Ectodermal cell (in vitro differentiated cells): ENCODE measurements around the gene RAPSN.
"Not testable (repeated sequence)": the region's sequence is repeated elsewhere in the genome, so short reads cannot be mapped to it uniquely, and the experiment has no call there.

Source experiments
- H3K27ac ChIP-seq: 2 replicates; pipeline ENCODE4 v1.7.0; 2013; ENCODE audit warnings: mild to moderate bottlenecking, low read depth, low read length; ENCODE audit not compliant: insufficient read depth, poor library complexity, severe bottlenecking
- H3K27me3 ChIP-seq: 2 replicates; pipeline ENCODE4 v1.7.0; 2013; ENCODE audit warnings: mild to moderate bottlenecking, low read length; ENCODE audit not compliant: insufficient read depth, control insufficient read depth, poor library complexity, severe bottlenecking
- H3K36me3 ChIP-seq: one replicate; pipeline ENCODE4 v1.7.0; 2013; ENCODE audit warnings: low read length; ENCODE audit not compliant: control insufficient read depth, insufficient read depth
- H3K4me1 ChIP-seq: one replicate; pipeline ENCODE4 v1.7.0; 2013; ENCODE audit warnings: low read length; ENCODE audit not compliant: control insufficient read depth, insufficient read depth
- H3K4me3 ChIP-seq: 2 replicates; pipeline ENCODE4 v1.7.0; 2013; ENCODE audit warnings: low read depth, low read length, control low read depth; ENCODE audit not compliant: insufficient read depth
- H3K9me3 ChIP-seq: 2 replicates; pipeline ENCODE4 v1.7.0; 2013; ENCODE audit warnings: mild to moderate bottlenecking, low read length, moderate library complexity; ENCODE audit not compliant: control insufficient read depth
- WGBS, 2 experiments: methylation state at CpG; one replicate each; pipeline ENCODE4 v1.1.7; 2013; ENCODE audit warnings: missing lambda C conversion rate in 2 of 2; 5-methylcytosine and 5-hydroxymethylcytosine counted together

Gene RAPSN

DNA sequence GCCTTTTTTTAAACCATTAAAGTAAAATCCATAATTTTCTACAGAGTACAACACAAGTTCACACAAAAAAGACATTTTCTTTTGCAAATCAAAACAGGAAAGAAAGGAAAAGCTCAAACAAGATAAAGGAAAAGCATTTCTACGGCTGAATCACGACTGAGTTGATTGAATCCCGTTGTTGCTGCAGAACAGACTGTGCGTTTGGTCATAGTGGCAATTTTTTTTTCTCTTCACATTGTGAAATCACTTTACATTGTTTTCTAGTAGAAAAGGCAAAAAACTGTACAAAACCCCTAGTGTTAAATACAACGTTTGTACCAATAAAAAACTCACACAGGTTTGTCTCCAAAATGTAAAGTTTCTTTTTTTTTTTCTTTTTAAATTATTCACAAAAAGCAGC is 17.3 kb upstream of the RAPSN start:
- Histone ChIP-seq H3K9me3 (no peaks in the 10 kb centered on the region), H3K4me1 (peaks cover 31% of the 10 kb centered on the region), H3K4me3 (no peak overlapping the region), H3K27ac (no peak overlapping the region), H3K36me3 (peaks cover 7% of the 10 kb centered on the region), H3K27me3 (no peaks in the 10 kb centered on the region)
- WGBS, 2 experiments: 90 to 94% methylated on average over 5 of the region's 5 CpGs

DNA sequence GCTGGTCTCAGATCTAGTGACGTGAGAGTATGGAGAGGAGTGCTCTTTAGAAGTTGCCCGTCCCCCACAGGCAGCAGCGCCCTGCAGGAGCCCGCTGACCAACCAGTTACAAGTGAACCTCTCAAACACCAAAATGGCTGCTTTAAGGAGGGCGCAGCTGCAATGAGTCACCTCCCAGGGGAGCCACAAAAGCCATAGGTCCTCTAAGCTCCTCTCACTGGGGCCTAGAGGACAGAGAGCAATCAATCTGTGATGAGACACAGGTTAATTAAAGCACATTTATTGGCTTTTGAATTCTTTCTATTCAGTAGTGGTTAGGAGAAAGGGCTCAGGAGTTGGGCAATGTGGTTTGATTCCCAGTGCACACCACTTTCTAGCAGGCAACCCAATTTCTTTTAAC is 15.5 kb upstream of the RAPSN start:
- Histone ChIP-seq H3K27me3 (no peaks in the 10 kb centered on the region), H3K27ac (peak overlapping the region; percentile 18), H3K4me1 (peaks cover 26% of the 10 kb centered on the region), H3K9me3 (no peaks in the 10 kb centered on the region), H3K4me3 (no peak overlapping the region), H3K36me3 (no peaks in the 10 kb centered on the region)
- 67 to 70% methylated on average over 5 of the region's 5 CpGs for WGBS, 2 experiments

GRCh38 chr11:47461876-47462275 is 12.9 kb upstream of the RAPSN start:
- Histone ChIP-seq H3K36me3 (no peaks in the 10 kb centered on the region), H3K9me3 (no peaks in the 10 kb centered on the region), H3K4me1 (peaks cover 5% of the 10 kb centered on the region), H3K27ac (no peak overlapping the region), H3K4me3 (no peak overlapping the region), H3K27me3 (no peaks in the 10 kb centered on the region)
- WGBS, 2 experiments: 93 to 98% methylated on average over 7 of the region's 7 CpGs

GRCh38 chr11:47460571-47461235 is 11.8 kb upstream of the RAPSN start:
- Histone ChIP-seq H3K27me3 (no peaks in the 10 kb centered on the region), H3K36me3 (no peaks in the 10 kb centered on the region), H3K9me3 (no peaks in the 10 kb centered on the region), H3K4me1 (peaks cover 5% of the 10 kb centered on the region), H3K27ac (no peak overlapping the region), H3K4me3 (no peak overlapping the region)
- 92 to 96% methylated on average over 2 of the region's 2 CpGs for WGBS, 2 experiments

DNA sequence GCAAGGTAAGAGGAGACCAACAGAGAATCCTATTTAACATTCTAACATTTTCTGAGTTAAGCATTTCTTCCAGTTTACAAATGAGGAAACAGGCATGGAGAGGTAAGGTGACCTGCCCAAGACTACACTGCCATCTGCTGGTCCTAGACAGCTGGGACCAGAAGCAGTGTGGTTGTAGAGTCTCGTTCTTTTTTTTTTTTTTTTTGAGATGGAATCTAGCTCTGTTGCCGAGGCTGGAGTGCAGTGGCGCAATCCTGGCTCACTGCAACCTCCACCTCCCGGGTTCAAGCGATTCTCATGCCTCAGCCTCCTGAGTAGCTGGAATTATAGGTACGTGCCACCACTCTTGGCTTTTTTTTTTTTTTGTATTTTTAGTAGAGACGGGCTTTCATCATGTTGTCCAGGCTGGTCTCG is 5.3 kb upstream of the RAPSN start:
- not testable (repeated sequence) for H3K4me1 ChIP-seq, H3K4me3 ChIP-seq, H3K36me3 ChIP-seq, H3K27me3 ChIP-seq, H3K27ac ChIP-seq, H3K9me3 ChIP-seq
- 52 to 65% methylated on average over 7 of the region's 8 CpGs for WGBS, 2 experiments

GRCh38 chr11:47453365-47453764 is 4.4 kb upstream of the RAPSN start:
- no peaks in the 10 kb centered on the region for H3K9me3 ChIP-seq
- H3K4me1 ChIP-seq: no peaks in the 10 kb centered on the region
- no peaks in the 10 kb centered on the region for H3K27me3 ChIP-seq
- no peaks in the 10 kb centered on the region for H3K36me3 ChIP-seq
- H3K4me3 ChIP-seq: no peak overlapping the region
- WGBS, 2 experiments: 94 to 96% methylated on average over 8 of the region's 8 CpGs
- no peak overlapping the region for H3K27ac ChIP-seq

- Histone ChIP-seq H3K4me3 (no peak overlapping the region), H3K36me3 (no peaks in the 10 kb centered on the region), H3K9me3 (no peaks in the 10 kb centered on the region), H3K4me1 (no peaks in the 10 kb centered on the region), H3K27me3 (no peaks in the 10 kb centered on the region), H3K27ac (no peak overlapping the region)
- 91 to 95% methylated on average over 4 of the region's 4 CpGs for WGBS, 2 experiments
These were observed 3.1 kb upstream of the RAPSN start for GRCh38 chr11:47451990-47452389.

DNA sequence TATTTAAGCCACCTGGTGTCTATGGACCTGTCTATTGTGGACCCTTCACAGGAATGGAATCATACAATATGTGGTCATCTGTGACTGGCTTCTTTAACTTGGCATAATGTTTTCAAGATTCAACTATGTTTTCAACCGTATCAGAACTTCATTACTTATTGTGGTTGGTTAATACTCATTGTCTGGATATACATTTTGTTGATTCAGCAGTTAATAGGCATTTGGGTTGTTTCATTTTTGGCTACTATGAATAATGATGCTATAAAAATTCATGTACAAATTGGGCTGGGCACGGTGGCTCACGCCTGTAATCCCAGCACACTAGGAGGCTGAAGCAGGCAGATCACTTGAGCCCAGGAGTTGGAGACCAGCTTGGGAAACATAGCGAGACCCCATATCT is 2.5 kb upstream of the RAPSN start:
- H3K4me1 ChIP-seq: no peaks in the 10 kb centered on the region
- 92 to 100% methylated on average over 3 of the region's 4 CpGs for WGBS, 2 experiments
- H3K27ac ChIP-seq: no peak overlapping the region
- no peak overlapping the region for H3K4me3 ChIP-seq
- H3K27me3 ChIP-seq: no peaks in the 10 kb centered on the region
- H3K36me3 ChIP-seq: no peaks in the 10 kb centered on the region
- no peaks in the 10 kb centered on the region for H3K9me3 ChIP-seq

- Histone ChIP-seq H3K9me3 (no peaks in the 10 kb centered on the region), H3K27ac (no peak overlapping the region), H3K27me3 (no peaks in the 10 kb centered on the region), H3K4me1 (no peaks in the 10 kb centered on the region), H3K4me3 (no peak overlapping the region), H3K36me3 (no peaks in the 10 kb centered on the region)
- WGBS, 2 experiments: 91 to 93% methylated on average over 7 to 8 of the region's 8 CpGs
These were observed 605 bp upstream of the RAPSN start for GRCh38 chr11:47449541-47449940.

DNA sequence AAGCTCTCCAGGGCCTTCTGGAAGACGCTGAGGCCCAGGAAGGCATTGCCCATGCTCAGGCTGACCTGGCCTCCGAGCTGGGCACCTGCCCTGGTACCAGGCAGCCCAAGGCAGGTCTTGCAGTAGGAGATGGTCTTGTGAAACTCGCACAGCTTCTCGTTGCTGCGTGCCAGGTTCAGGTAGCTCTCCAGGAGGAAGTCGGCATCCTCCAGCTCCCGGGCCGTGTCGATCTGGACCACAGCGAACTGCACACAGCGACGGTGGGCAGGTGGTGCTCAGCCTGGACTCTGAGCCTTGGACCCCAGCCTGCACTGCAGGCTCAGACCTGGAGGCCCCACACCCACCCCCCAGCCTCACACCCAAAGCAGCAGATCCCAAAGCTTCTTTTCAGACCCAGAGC is 1.0 kb downstream of the RAPSN start:
- H3K36me3 ChIP-seq: no peaks in the 10 kb centered on the region
- no peak overlapping the region for H3K4me3 ChIP-seq
- H3K4me1 ChIP-seq: no peaks in the 10 kb centered on the region
- no peaks in the 10 kb centered on the region for H3K27me3 ChIP-seq
- WGBS, 2 experiments: 93 to 96% methylated on average over 12 of the region's 12 CpGs
- H3K27ac ChIP-seq: no peak overlapping the region
- H3K9me3 ChIP-seq: no peaks in the 10 kb centered on the region

- Histone ChIP-seq H3K36me3 (no peaks in the 10 kb centered on the region), H3K4me3 (no peak overlapping the region), H3K4me1 (no peaks in the 10 kb centered on the region), H3K9me3 (no peaks in the 10 kb centered on the region), H3K27ac (no peak overlapping the region), H3K27me3 (no peaks in the 10 kb centered on the region)
- WGBS, 2 experiments: 92 to 96% methylated on average over 9 of the region's 9 CpGs
These were observed 2.1 kb downstream of the RAPSN start for GRCh38 chr11:47446833-47447232.
